Ishikawa (cell line): ENCODE measurements around the gene HIVEP2.

Source experiments
- CREB1 ChIP-seq: IDR thresholded peaks from 2 replicates; pipeline ENCODE4 v1.6.1; 2012; ENCODE audit warnings: low read depth
- EP300 ChIP-seq: IDR thresholded peaks from 2 replicates; pipeline ENCODE4 v1.6.1; 2012; ENCODE audit warnings: borderline replicate concordance
- FOXM1 ChIP-seq: IDR thresholded peaks from 2 replicates; pipeline ENCODE4 v1.6.1; 2012; ENCODE audit warnings: low read depth, borderline replicate concordance
- RAD21 ChIP-seq: IDR thresholded peaks from 2 replicates; pipeline ENCODE4 v1.6.1; 2012; ENCODE audit warnings: low read depth
- YY1 ChIP-seq: IDR thresholded peaks from 2 replicates; pipeline ENCODE4 v1.6.1; 2012; ENCODE audit warnings: low read depth

GRCh38 chr6:142912125-142912524 is 32.9 kb downstream of the HIVEP2 start:
- TF ChIP-seq CREB1: no peak
- TF ChIP-seq FOXM1: no peak
- TF ChIP-seq YY1: no peak
- no peak for TF ChIP-seq EP300
- no peak for TF ChIP-seq RAD21
